MM.1S (cell line): ENCODE measurements around the gene MT1F.
"Not testable (repeated sequence)": the region's sequence is repeated elsewhere in the genome, so short reads cannot be mapped to it uniquely, and the experiment has no call there.

Experiments
- CTCF ChIP-seq: fragments of 300-600 bp; sonication (generic); IDR thresholded peaks from 2 replicates; pipeline ENCODE4 v1.5.1; 2016; ENCODE audit warnings: antibody characterized with exemption, low read length, mixed read lengths
- EZH2 ChIP-seq: fragments of 300-600 bp; sonication (generic); optimal IDR thresholded peaks from 2 replicates; pipeline ENCODE3; 2017; ENCODE audit warnings: low read depth, mild to moderate bottlenecking, antibody characterized with exemption, low read length, mixed read lengths
- EZH2phosphoT487 ChIP-seq: fragments of 300-600 bp; sonication (generic); IDR thresholded peaks from 2 replicates; pipeline ENCODE4 v1.6.1; 2018; ENCODE audit warnings: antibody characterized with exemption, low read length

- not testable (repeated sequence) for TF ChIP-seq CTCF, EZH2, EZH2phosphoT487
Measured at GRCh38 chr16:56674570-56674969, 16.8 kb downstream of the MT1F start.
